GM23248 (cell line): ENCODE data around the gene SGSM2. TPM values are rescaled to one million over a fixed set of nuclear protein-coding genes. Genes with fewer than 3 reads are reported as not detected.
A peak's percentile ranks its signal among the peaks of the same experiment; 100 is the strongest.

Experiments used
- DNase-seq: peaks from one replicate; pipeline ENCODE4 v3.0.0-alpha.2; 2015
- H2AFZ ChIP-seq: fragments of 200-600 bp; sonication (generic); 2 replicates; pipeline ENCODE4 v1.6.1; 2016; ENCODE audit warnings: antibody characterized with exemption
- H3F3A ChIP-seq: fragments of 200-600 bp; sonication (generic); 2 replicates; pipeline ENCODE4 v1.6.1; 2016; ENCODE audit warnings: mild to moderate bottlenecking, antibody characterized with exemption, mixed run types; ENCODE audit not compliant: insufficient read depth
- H3K27ac ChIP-seq: fragments of 200-600 bp; sonication (generic); 2 replicates; pipeline ENCODE4 v1.5.1; 2016; ENCODE audit warnings: mild to moderate bottlenecking
- H3K27me3 ChIP-seq: fragments of 200-600 bp; sonication (generic); replicated peaks from 2 replicates; pipeline ENCODE4 v1.6.1; 2016; ENCODE audit warnings: mild to moderate bottlenecking; ENCODE audit not compliant: insufficient read depth
- H3K36me3 ChIP-seq: fragments of 200-600 bp; sonication (generic); 2 replicates; pipeline ENCODE4 v1.6.1; 2016; ENCODE audit warnings: low read depth, mild to moderate bottlenecking
- H3K4me1 ChIP-seq: fragments of 200-600 bp; sonication (generic); 2 replicates; pipeline ENCODE4 v1.6.1; 2016; ENCODE audit warnings: mild to moderate bottlenecking; ENCODE audit not compliant: insufficient read depth
- H3K4me2 ChIP-seq: fragments of 200-600 bp; sonication (generic); one replicate; pipeline ENCODE4 v1.6.1; 2016; ENCODE audit warnings: mild to moderate bottlenecking; ENCODE audit not compliant: unreplicated experiment
- H3K4me3 ChIP-seq: fragments of 200-600 bp; sonication (generic); 2 replicates; pipeline ENCODE4 v1.5.1; 2016; ENCODE audit warnings: mild to moderate bottlenecking
- H3K79me2 ChIP-seq: fragments of 200-600 bp; sonication (generic); 2 replicates; pipeline ENCODE4 v1.6.1; 2016; ENCODE audit warnings: mild to moderate bottlenecking; ENCODE audit not compliant: insufficient read depth
- H3K9ac ChIP-seq: fragments of 200-600 bp; sonication (generic); 2 replicates; pipeline ENCODE4 v1.6.1; 2016; ENCODE audit warnings: mild to moderate bottlenecking
- H3K9me2 ChIP-seq: fragments of 200-600 bp; sonication (generic); 2 replicates; pipeline ENCODE4 v1.6.1; 2016; ENCODE audit warnings: mixed run types, mild to moderate bottlenecking, moderate library complexity; ENCODE audit not compliant: insufficient read depth
- H3K9me3 ChIP-seq: fragments of 200-600 bp; sonication (generic); one replicate; pipeline ENCODE4 v1.6.1; 2017; ENCODE audit warnings: low read depth
- H4K20me1 ChIP-seq: fragments of 200-600 bp; sonication (generic); 2 replicates; pipeline ENCODE4 v1.6.0; 2016; ENCODE audit not compliant: insufficient read depth
- EZH2 ChIP-seq: fragments of 200-600 bp; sonication (generic); IDR thresholded peaks from 2 replicates; pipeline ENCODE4 v1.6.1; 2018; ENCODE audit warnings: antibody characterized with exemption, mild to moderate bottlenecking; ENCODE audit not compliant: insufficient read depth, poor library complexity, severe bottlenecking
- EZH2phosphoT487 ChIP-seq: fragments of 200-600 bp; sonication (generic); IDR thresholded peaks from 2 replicates; pipeline ENCODE4 v1.6.1; 2018; ENCODE audit warnings: antibody characterized with exemption, moderate library complexity, mild to moderate bottlenecking, low read depth; ENCODE audit not compliant: insufficient read depth
- WGBS, 2 experiments: methylation state at CpG; one replicate each; pipeline ENCODE4 v1.1.6; 2015 to 2017; ENCODE audit warnings: low lambda C conversion rate in 2 of 2, low coverage in 1 of 2; ENCODE audit errors: missing lambda C conversion rate in 2 of 2; 5-methylcytosine and 5-hydroxymethylcytosine counted together
- in situ Hi-C: fragments of 300-500 bp; cut with MboI; formaldehyde crosslinking; loops from 2 replicates; pipeline ENCODE4 v1.15.0; 2020
- polyA plus RNA-seq: library from polyadenylated mRNA; unstranded; fragments of >200 nt; fragmentation: Nextera tagmentation; extraction: Ambion mirVana; gene quantifications from 2 replicates; pipeline ENCODE4 v1.2.1, GENCODE V29; 2016
- total RNA-seq: library from RNA; depleted of rRNA; stranded (reverse); fragments of >200 nt; shearing (Covaris generic); gene quantifications from 2 replicates; pipeline ENCODE4 v1.2.3, GENCODE V29; 2014

Gene SGSM2
- total and polyA plus RNA-seq, 2 experiments from 2014 or later = 19.8 to 32.3 TPM

DNA sequence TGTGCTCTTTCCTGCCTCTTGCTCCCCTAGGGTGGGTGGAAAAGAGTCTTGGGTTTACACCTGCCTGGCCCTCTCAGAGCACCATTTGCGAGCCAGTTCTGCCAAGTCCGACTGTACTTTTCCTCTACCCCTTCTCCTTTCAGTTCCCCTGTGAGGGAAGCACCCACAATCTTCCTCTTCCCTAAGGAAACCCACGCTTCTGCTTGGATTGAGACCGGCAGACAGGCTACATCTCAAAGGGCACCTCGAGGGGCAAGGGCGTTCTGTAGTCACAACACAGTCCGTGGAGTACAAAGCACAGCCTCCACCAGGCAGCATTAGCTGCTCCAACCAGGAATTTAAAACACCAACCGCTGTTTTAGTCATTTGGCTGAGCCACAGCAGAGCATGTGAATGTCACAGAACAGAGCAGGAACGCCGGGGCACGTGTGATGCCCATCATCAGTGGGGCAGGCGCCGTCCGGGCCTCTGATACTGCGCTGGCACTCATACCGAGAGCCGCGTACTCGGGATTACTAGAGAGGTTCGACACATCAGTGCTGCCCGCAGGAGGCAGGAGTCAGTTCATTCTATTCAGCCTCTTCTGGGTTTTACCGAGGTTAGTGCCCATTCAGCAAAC, 77.3 kb downstream of the SGSM2 start:
- Histone ChIP-seq H3K9me2 (no peaks in the 10 kb centered on the region), H3K79me2 (no peaks in the 10 kb centered on the region), H2AFZ (no peak overlapping the region), H3K27me3 (no peaks in the 10 kb centered on the region), H3K9ac (no peak overlapping the region), H3K36me3 (no peaks in the 10 kb centered on the region), H3K4me1 (peaks cover 16% of the 10 kb centered on the region), H3F3A (peaks cover 10% of the 10 kb centered on the region; the same call in 1 of the 2 replicates), H4K20me1 (no peaks in the 10 kb centered on the region), H3K27ac (no peak overlapping the region), H3K4me3 (no peak overlapping the region), H3K9me3 (no peaks in the 10 kb centered on the region), H3K4me2 (no peak overlapping the region)
- DNase-seq = no peak
- 88 to 90% methylated on average over 22 of the region's 22 CpGs for WGBS, 2 experiments
- TF ChIP-seq EZH2 (no peak), EZH2phosphoT487 (no peak)
- in situ Hi-C loops = no loop called here

DNA sequence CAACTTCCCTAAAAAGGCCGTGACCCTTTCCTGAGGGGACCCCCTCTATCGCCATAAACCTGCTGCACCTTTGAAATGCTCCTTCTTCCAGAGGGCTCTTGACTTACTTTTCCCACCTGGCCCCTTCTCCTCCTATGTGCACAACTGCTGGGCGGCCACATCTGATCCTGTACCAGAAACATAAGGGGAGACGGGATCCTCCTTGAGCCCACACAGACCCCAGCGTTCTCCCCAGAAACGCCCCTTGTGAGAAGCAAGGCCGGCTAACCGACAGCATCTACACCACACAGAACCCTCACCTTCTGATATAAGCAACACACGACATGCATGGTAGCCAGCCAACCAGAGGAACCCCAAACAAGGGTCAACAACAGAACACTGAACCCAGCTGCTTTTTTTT, 77.8 kb downstream of the SGSM2 start:
- H3K4me3 ChIP-seq = no peak overlapping the region
- H3F3A ChIP-seq = peaks cover 10% of the 10 kb centered on the region; the same call in 1 of the 2 replicates
- H3K4me2 ChIP-seq = no peak overlapping the region
- no peaks in the 10 kb centered on the region for H3K9me2 ChIP-seq
- H2AFZ ChIP-seq = no peak overlapping the region
- H3K27ac ChIP-seq = no peak overlapping the region
- H3K79me2 ChIP-seq = no peaks in the 10 kb centered on the region
- TF ChIP-seq EZH2 (no peak), EZH2phosphoT487 (no peak)
- H3K27me3 ChIP-seq = no peaks in the 10 kb centered on the region
- no peaks in the 10 kb centered on the region for H4K20me1 ChIP-seq
- H3K4me1 ChIP-seq = peaks cover 16% of the 10 kb centered on the region
- H3K9me3 ChIP-seq = no peaks in the 10 kb centered on the region
- DNase-seq = no peak
- in situ Hi-C loops = no loop called here
- no peaks in the 10 kb centered on the region for H3K36me3 ChIP-seq
- no peak overlapping the region for H3K9ac ChIP-seq
- WGBS, 2 experiments = 89 to 91% methylated on average over 9 of the region's 9 CpGs

DNA sequence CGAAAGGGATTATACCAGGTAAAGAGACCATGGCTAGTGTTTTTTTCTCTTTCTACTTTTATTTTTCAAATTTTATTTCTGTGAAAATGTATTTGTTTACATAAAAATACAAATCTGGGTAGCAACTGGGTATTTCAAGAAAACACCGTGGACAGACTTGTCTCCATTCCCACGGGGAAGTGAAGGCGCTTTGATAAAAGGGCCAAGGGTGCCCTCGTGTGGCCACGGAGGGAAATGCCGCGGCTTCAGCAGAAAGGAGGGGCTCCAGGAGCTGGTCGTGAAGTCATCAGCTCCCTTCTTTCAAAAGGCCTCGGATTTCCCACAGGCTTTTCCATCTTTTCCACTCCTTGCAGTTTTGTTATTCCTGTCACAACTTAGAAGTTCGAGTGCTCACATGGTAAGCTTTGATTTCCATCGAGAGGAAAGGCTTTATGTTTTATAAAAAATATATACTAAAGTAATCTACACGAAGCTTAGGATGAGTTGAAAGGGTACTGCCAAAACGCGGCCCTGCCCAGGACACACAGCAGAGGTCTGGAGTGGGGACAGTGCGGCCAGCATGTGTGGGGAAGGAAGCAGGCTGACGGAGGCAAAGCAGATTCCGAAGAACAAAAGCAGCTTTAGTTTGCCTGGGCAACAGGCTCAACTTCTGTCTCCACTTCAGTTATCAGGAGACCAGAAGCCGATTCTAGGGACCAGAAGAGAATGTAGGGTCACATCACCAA, 78.9 kb downstream of the SGSM2 start:
- peak overlapping the region; percentile 47; the same call in 1 of the 2 replicates for H2AFZ ChIP-seq
- H3K27me3 ChIP-seq = no peaks in the 10 kb centered on the region
- no peak overlapping the region for H3K4me3 ChIP-seq
- peak overlapping the region; percentile 67 for H3K27ac ChIP-seq
- peak; percentile 93 for DNase-seq
- peaks cover 16% of the 10 kb centered on the region for H3K4me1 ChIP-seq
- no peaks in the 10 kb centered on the region for H3K9me2 ChIP-seq
- TF ChIP-seq EZH2phosphoT487 = no peak
- TF ChIP-seq EZH2 = no peak
- H3K36me3 ChIP-seq = no peaks in the 10 kb centered on the region; the same call in 1 of the 2 replicates
- in situ Hi-C loops = no loop called here
- no peaks in the 10 kb centered on the region for H3K9me3 ChIP-seq
- peak overlapping the region; percentile 72 for H3K9ac ChIP-seq
- no peaks in the 10 kb centered on the region for H3K79me2 ChIP-seq
- H4K20me1 ChIP-seq = no peaks in the 10 kb centered on the region
- H3F3A ChIP-seq = peaks cover 10% of the 10 kb centered on the region; the same call in 1 of the 2 replicates
- WGBS, 2 experiments = 16 to 19% methylated on average over 19 of the region's 19 CpGs
- H3K4me2 ChIP-seq = no peak overlapping the region

DNA sequence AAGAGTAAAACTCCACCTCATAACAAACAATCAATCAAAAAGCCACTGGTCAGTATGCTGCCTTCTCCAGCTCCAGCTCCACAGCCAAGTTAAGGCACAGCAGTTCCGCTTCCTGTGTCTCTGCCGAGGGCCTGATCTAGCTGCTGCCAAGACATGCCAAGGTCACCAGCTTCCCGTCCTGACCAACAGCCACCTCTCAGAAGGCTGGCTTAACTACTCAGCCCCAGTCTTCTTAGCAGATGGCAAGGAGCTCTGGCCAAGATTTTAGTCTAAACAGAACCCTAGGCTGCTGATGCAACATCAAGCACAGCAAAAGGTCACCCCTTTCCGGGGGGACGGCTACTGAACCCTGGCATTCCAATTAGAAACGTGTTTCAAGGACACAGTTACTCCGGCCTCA, 81.3 kb downstream of the SGSM2 start:
- H3F3A ChIP-seq = 0 out of 2 replicates have a peak, but pooled peaks cover 6% of the 10 kb centered on the region
- DNase-seq = no peak
- WGBS, 2 experiments = 84 to 88% methylated on average over 7 of the region's 7 CpGs
- H3K27me3 ChIP-seq = no peaks in the 10 kb centered on the region
- H3K4me3 ChIP-seq = no peak overlapping the region
- H3K4me2 ChIP-seq = no peak overlapping the region
- H3K9me3 ChIP-seq = no peaks in the 10 kb centered on the region
- H3K9me2 ChIP-seq = no peaks in the 10 kb centered on the region
- H3K27ac ChIP-seq = no peak overlapping the region
- TF ChIP-seq EZH2 (no peak), EZH2phosphoT487 (no peak)
- H3K36me3 ChIP-seq = no peaks in the 10 kb centered on the region; the same call in 1 of the 2 replicates
- no peaks in the 10 kb centered on the region for H3K79me2 ChIP-seq
- no peaks in the 10 kb centered on the region for H4K20me1 ChIP-seq
- 0 out of 2 replicates have a peak, but pooled peaks cover 6% of the 10 kb centered on the region for H3K4me1 ChIP-seq
- in situ Hi-C loops = no loop called here
- no peak overlapping the region for H2AFZ ChIP-seq
- H3K9ac ChIP-seq = no peak overlapping the region
